MCF 10A (cell line): ENCODE results near the gene PTPN21. TPM values are rescaled to one million over a fixed set of nuclear protein-coding genes. Genes with fewer than 3 reads are reported as not detected.

Source experiments
- BruUV-seq: library from RNA; stranded (reverse); fragments of 400-500 nt; replicated peaks from 2 replicates; lab custom pipeline; 2021; lab: Mats Ljungman, UMichigan
- CTCF ChIA-PET: fragments of 300-600 bp; sonication (Branson Sonifier 250); formaldehyde crosslinking; extraction: SDS; loops from one replicate; lab custom pipeline; 2021; ENCODE audit warnings: antibody characterized with exemption, inconsistent platforms; lab: Yijun Ruan, JAX
- POLR2A ChIA-PET: fragments of 300-600, 350-650 bp; sonication (Branson Sonifier 250); formaldehyde crosslinking; extraction: SDS; loops from one replicate; lab custom pipeline; 2020; ENCODE audit warnings: antibody characterized with exemption, inconsistent platforms; lab: Yijun Ruan, JAX
- DNase-seq: peaks from one replicate; pipeline ENCODE4 v3.0.0-alpha.2; 2018; ENCODE audit not compliant: unreplicated experiment
- H3K27ac Mint-ChIP-seq: one replicate; pipeline ENCODE4 v1.8.0; 2022; ENCODE audit warnings: mild to moderate bottlenecking, low read depth, mixed read lengths; ENCODE audit not compliant: unreplicated experiment
- H3K27me3 Mint-ChIP-seq: one replicate; pipeline ENCODE4 v1.8.0; 2022; ENCODE audit warnings: mixed read lengths; ENCODE audit not compliant: insufficient read depth, unreplicated experiment
- H3K36me3 Mint-ChIP-seq: one replicate; pipeline ENCODE4 v1.8.0; 2022; ENCODE audit warnings: mild to moderate bottlenecking, moderate library complexity, mixed read lengths; ENCODE audit not compliant: insufficient read depth, unreplicated experiment
- H3K4me1 Mint-ChIP-seq: one replicate; pipeline ENCODE4 v1.8.0; 2022; ENCODE audit warnings: mixed read lengths; ENCODE audit not compliant: insufficient read depth, unreplicated experiment
- H3K4me3 Mint-ChIP-seq: one replicate; pipeline ENCODE4 v1.8.0; 2022; ENCODE audit warnings: mild to moderate bottlenecking, moderate library complexity, mixed read lengths; ENCODE audit not compliant: unreplicated experiment
- H3K9me3 Mint-ChIP-seq: one replicate; pipeline ENCODE4 v1.8.0; 2022; ENCODE audit warnings: mixed read lengths; ENCODE audit not compliant: unreplicated experiment
- intact Hi-C: fragments of 100-400 bp; cut with micrococcal nuclease; formaldehyde crosslinking; loops from 2 replicates; pipeline ENCODE4 v1.14.1; 2022
- total RNA-seq: library from RNA; stranded (reverse); gene quantifications from 2 replicates; pipeline ENCODE4 v1.2.3, GENCODE V29; 2022
- TF ChIP-seq, protein P1 (sequence below): fragments of 200-600 bp; IDR thresholded peaks from one replicate; pipeline ENCODE4 v1.8.0; 2022; ENCODE audit warnings: antibody characterized with exemption, mild to moderate bottlenecking; ENCODE audit not compliant: unreplicated experiment

PTPN21 gene
- total RNA-seq, 1 experiment from 2014 or later: 18.1 TPM

DNA sequence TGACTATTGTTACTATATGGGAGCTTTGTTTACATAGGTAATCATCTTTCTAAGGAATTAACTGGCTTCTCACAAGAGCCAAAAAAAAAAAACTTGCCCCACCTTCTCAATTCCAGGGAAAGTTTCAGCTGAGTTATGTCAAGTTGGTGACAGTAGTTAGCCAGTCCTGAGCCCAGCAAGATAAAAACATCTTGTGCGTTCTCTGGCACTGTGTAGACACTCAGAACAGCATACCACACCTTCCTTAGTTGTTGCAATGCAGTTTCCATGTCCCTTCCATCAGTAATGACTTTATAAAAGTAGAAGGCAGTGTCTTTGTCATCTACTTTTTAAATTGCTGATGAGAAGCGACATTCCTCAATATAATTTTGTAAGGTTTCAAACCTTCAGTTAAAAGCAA is 50.2 kb downstream of the PTPN21 start:
- TF ChIP-seq, protein P1, sequence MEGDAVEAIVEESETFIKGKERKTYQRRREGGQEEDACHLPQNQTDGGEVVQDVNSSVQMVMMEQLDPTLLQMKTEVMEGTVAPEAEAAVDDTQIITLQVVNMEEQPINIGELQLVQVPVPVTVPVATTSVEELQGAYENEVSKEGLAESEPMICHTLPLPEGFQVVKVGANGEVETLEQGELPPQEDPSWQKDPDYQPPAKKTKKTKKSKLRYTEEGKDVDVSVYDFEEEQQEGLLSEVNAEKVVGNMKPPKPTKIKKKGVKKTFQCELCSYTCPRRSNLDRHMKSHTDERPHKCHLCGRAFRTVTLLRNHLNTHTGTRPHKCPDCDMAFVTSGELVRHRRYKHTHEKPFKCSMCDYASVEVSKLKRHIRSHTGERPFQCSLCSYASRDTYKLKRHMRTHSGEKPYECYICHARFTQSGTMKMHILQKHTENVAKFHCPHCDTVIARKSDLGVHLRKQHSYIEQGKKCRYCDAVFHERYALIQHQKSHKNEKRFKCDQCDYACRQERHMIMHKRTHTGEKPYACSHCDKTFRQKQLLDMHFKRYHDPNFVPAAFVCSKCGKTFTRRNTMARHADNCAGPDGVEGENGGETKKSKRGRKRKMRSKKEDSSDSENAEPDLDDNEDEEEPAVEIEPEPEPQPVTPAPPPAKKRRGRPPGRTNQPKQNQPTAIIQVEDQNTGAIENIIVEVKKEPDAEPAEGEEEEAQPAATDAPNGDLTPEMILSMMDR: no peak
- H3K27ac Mint-ChIP-seq: no peak overlapping the region
- no peaks in the 10 kb centered on the region for H3K9me3 Mint-ChIP-seq
- no peaks in the 10 kb centered on the region for H3K27me3 Mint-ChIP-seq
- peaks cover 28% of the 10 kb centered on the region for H3K36me3 Mint-ChIP-seq
- intact Hi-C loops: no loop called here
- H3K4me3 Mint-ChIP-seq: no peak overlapping the region
- no peaks in the 10 kb centered on the region for H3K4me1 Mint-ChIP-seq
- ChIA-PET POLR2A (no interaction called here), CTCF (interaction anchor here (1.2 kb wide), 2 partner anchors 9 to 11 kb away, joined by 3 read pairs; no protein-coding TSS in a partner anchor)
- no TSS peak for BruUV-seq
- no peak for DNase-seq

DNA sequence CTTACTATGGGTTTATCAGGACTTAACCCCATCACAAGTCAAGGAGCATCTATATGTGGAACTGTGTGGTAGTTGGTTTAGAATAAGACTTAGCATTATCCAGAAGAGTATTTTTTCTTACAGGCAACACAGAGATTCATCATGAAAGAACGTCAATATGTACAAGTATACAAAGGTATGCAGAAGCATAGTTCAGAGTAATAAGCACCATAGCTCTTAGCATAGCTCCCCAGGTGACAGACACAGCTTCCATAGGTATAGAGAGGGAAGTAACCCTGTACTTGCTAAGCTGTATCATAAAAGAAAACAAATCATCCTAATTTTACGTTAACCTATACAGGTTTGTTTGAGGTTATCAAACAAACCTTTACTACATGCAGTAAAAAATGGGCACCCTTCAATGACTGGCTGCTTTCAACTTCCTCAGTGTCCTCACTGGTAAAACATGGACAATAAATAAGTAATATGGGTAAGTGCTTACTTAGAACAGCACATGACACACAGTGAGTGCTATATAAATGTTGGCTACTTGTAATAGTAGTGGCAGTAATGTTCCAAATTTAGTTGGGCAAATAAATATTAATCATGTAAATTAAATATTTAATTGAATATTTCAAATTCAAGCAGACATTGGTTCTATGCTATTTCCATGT is 50.9 kb downstream of the PTPN21 start:
- Mint-ChIP-seq H3K27ac (no peak overlapping the region), H3K27me3 (no peaks in the 10 kb centered on the region), H3K4me1 (no peaks in the 10 kb centered on the region), H3K9me3 (no peaks in the 10 kb centered on the region), H3K36me3 (peaks cover 28% of the 10 kb centered on the region), H3K4me3 (no peak overlapping the region)
- POLR2A ChIA-PET: no interaction called here
- intact Hi-C loops: no loop called here
- TF ChIP-seq, protein P1: no peak
- no TSS peak for BruUV-seq
- no peak for DNase-seq
- CTCF ChIA-PET: interaction anchor here (0.6 to 1.2 kb wide), 4 partner anchors 10 to 23 kb away, joined by 3 to 5 read pairs (median 4); no protein-coding TSS in a partner anchor

DNA sequence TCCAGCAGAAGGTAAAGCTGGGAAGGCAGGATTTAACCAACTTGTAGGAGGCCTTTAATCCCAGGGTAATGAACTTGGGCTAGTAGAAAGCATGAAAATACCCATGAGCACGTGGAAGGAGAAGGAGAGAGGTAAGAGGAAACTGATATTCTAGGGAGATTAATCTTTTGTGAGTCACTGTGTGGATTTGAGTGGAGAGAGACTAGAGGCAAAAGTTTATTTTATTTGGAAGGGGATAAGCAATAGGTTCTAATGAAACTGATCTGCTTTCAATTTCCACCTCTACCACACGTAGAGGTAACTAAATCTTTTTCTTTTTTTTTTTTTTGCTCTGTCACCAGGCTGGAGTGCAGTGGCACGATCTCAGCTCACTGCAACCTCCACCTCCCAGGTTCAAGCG is 52.1 kb downstream of the PTPN21 start:
- no peaks in the 10 kb centered on the region for H3K4me1 Mint-ChIP-seq
- no peak overlapping the region for H3K4me3 Mint-ChIP-seq
- ChIA-PET POLR2A (no interaction called here), CTCF (interaction anchor here (0.8 to 1.2 kb wide), 3 partner anchors 9 to 14 kb away, joined by 3 to 5 read pairs (median 3); no protein-coding TSS in a partner anchor)
- intact Hi-C loops: no loop called here
- no TSS peak for BruUV-seq
- H3K27ac Mint-ChIP-seq: no peak overlapping the region
- no peaks in the 10 kb centered on the region for H3K9me3 Mint-ChIP-seq
- no peaks in the 10 kb centered on the region for H3K27me3 Mint-ChIP-seq
- peaks cover 38% of the 10 kb centered on the region for H3K36me3 Mint-ChIP-seq
- TF ChIP-seq, protein P1: no peak
- no peak for DNase-seq

DNA sequence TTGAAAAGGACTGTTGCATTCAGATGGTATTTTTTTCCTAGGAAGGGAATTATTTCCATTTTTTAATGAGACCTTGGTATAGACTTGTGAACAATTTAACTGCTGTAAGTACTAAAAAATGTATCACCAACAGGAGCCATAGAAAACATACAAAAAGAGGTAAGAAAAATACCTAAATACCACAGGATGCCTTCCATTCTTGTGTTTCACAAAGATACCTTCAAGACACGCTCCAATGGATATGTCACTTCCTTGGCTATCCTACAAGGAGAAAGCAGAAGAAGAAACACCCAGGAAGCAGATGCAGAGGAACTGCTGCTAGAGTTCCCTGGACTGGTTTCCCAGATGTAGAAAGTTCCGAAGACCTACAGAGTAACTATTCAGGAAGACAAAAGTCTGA is 54.2 kb downstream of the PTPN21 start:
- Mint-ChIP-seq H3K27me3 (no peaks in the 10 kb centered on the region), H3K9me3 (no peaks in the 10 kb centered on the region), H3K4me3 (no peak overlapping the region), H3K36me3 (peaks cover 57% of the 10 kb centered on the region), H3K4me1 (no peaks in the 10 kb centered on the region), H3K27ac (no peak overlapping the region)
- no TSS peak for BruUV-seq
- ChIA-PET CTCF (no interaction called here), POLR2A (interaction anchor here (0.8 to 1.0 kb wide), 2 partner anchors 9 to 52 kb away, joined by 3 to 5 read pairs; no protein-coding TSS in a partner anchor)
- no peak for DNase-seq
- intact Hi-C loops: no loop called here
- TF ChIP-seq, protein P1: no peak
